GM12873 (cell line): Measurements from ENCODE around the gene RNF212B.

ENCODE experiments used
- CTCF ChIP-seq: IDR thresholded peaks from 2 replicates; pipeline ENCODE4 v1.5.1; 2012; ENCODE audit warnings: low read depth, mild to moderate bottlenecking, moderate library complexity, low read length, control low read depth; ENCODE audit not compliant: insufficient read depth; ENCODE audit errors: missing control alignments

Gene RNF212B

DNA sequence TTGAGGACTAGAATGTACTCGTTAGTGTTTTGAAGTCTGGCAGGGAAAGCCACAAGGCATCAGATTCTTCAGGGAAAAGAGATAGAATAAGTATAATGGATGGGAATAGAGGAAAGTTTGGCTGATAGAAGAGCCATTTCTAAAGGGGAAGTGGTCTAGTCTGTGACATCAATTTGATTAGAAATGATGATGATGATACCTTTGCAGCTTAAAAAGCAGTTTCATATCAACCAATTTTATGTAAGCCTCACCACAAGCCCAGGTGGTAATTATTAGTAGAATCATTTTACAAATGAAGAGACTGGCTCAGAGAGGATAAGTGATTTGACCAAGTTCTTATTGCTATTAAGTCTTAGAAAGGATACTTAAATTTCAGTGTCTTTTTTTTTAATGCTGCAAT lies 2.9 kb downstream of the RNF212B start:
- no peak for TF ChIP-seq CTCF

GRCh38 chr14:23242076-23242475 lies 4.3 kb downstream of the RNF212B start:
- no peak for TF ChIP-seq CTCF

- TF ChIP-seq CTCF: no peak
These were observed 5.3 kb downstream of the RNF212B start for GRCh38 chr14:23243066-23243465.

DNA sequence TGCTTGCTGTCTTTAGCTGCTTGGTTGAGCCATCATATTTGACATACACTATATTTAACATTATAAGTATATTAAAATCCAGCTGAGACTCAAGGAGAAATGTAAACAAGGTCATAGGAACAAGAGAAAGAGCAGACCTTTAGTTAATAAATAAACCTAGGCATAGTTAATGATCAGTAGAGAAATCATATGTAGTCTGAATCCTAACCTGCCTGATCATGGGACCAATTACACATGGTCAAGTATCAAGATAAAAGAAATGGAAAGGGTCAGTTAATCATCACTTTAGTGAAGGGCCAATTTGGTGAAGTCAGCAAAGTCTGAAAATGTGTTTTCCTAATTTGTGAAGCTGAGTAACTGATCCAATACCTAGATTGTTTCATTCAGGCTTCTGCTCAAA lies 7.5 kb downstream of the RNF212B start:
- no peak for TF ChIP-seq CTCF

DNA sequence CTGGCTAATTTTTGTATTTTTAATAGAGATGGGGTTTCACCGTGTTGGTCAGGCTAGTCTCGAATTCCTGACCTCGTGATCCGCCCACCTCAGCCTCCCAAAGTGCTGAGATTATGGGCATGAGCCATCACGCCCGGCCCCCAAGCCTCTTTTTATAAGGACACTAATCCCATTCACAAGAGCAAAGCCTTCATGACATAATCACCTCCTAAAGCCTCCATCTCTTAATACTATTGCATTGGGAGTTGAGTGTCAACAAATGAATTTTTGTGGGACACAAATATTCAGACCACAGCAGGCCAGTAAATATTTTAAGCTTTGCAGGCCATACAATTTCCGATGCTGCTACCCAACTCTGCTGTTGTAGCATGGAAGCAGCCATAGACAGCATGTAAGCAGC lies 10.9 kb downstream of the RNF212B start:
- no peak for TF ChIP-seq CTCF

DNA sequence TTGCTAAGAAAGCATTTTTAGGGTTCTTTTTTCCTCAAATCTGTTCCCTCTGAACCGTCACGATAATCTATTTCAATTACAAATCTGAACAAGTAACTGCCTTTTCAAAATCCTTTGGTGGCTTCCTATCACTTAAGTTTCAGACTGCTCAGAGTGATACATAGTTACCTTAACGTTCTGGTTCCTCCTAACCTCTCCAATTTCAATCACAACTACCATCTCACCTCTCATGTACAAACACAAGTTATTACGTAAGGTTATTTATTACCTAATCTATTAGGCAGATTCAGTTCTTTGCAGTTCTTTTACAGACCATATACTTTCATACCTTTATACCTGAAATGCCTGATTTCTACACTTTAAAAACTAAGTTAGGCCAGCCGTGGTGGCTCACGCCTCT lies 12.1 kb downstream of the RNF212B start:
- TF ChIP-seq CTCF: no peak

DNA sequence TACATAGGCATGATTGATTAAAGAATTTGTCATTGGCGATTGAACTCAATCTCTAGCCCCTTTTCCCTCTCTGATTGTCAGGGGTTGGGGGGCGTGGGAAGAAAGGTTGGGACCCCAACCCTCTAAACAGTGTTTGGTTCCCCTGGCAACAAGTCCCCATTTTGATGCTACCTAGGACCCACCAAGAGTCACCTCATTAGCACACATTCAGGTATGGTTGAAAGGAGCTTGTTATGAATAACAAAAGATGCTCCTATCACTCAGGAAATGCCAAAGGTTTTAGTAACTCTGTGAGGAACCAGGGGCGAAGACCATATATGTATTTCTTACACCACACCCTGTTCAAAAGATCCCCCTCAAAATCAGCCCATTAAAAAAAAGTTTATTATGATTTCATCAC lies 14.3 kb downstream of the RNF212B start:
- TF ChIP-seq CTCF: no peak
